Muscle of leg (tissue), 11 donors: ENCODE data around the gene GNAL. TPM values are rescaled to one million over a fixed set of nuclear protein-coding genes. Genes with fewer than 3 reads are reported as not detected.
"Not testable (repeated sequence)": the region's sequence is repeated elsewhere in the genome, so short reads cannot be mapped to it uniquely, and the experiment has no call there.

Experiments used
- DNase-seq: peaks from one replicate; pipeline ENCODE4 v3.0.0; 2013
- H3K27ac ChIP-seq: one replicate; pipeline ENCODE4 v1.5.1; 2013; ENCODE audit warnings: mild to moderate bottlenecking, low read length, control low read depth
- H3K27me3 ChIP-seq: one replicate; pipeline ENCODE4 v1.6.1; 2013; ENCODE audit warnings: low read length; ENCODE audit not compliant: control insufficient read depth, insufficient read depth
- H3K36me3 ChIP-seq: one replicate; pipeline ENCODE4 v1.6.1; 2013; ENCODE audit warnings: low read length; ENCODE audit not compliant: control insufficient read depth, insufficient read depth
- H3K4me1 ChIP-seq: one replicate; pipeline ENCODE4 v1.6.1; 2013; ENCODE audit warnings: low read length; ENCODE audit not compliant: control insufficient read depth, insufficient read depth
- H3K4me3 ChIP-seq: one replicate; pipeline ENCODE4 v1.5.1; 2013; ENCODE audit warnings: low read length, control low read depth
- H3K9me3 ChIP-seq: replicated peaks from 2 replicates; pipeline ENCODE4 v1.6.1; 2013; ENCODE audit warnings: low read depth, low read length; ENCODE audit not compliant: control insufficient read depth
- WGBS: methylation state at CpG from one replicate; pipeline ENCODE4 v1.1.5; 2013; ENCODE audit warnings: missing lambda C conversion rate; ENCODE audit not compliant: insufficient coverage; 5-methylcytosine and 5-hydroxymethylcytosine counted together
- polyA plus RNA-seq, 8 donors: library from polyadenylated mRNA; unstranded; fragments of 120-200 nt; gene quantifications; one replicate each; pipeline versions ENCODE4 v1.2.1 to v1.2.3, GENCODE V29; 2013; ENCODE audit warnings: inconsistent platforms in 1 of 8, low replicate concordance in 1 of 8; ENCODE audit not compliant: insufficient read length in 8 of 8, insufficient read depth in 1 of 8
- total RNA-seq: library from RNA; stranded (reverse); fragments of 120-200 nt; gene quantifications from one replicate; pipeline ENCODE4 v1.2.4, GENCODE V29; 2013

The GNAL gene
- total and polyA plus RNA-seq, 9 donors: 1.2 to 2.4 (median 1.7) TPM

GRCh38 chr18:11851146-11851805, 162.2 kb downstream of the GNAL start, which contains the start of gene CHMP1B:
CHMP1B (plus strand) TSS chr18:11851413; CDS start chr18:11851512, 99 bp downstream.
- Histone ChIP-seq H3K27ac (peak within 1 kb of the TSS; percentile 96), H3K4me1 (peaks cover 13% of the 10 kb centered on the region), H3K27me3 (peaks cover 2% of the 10 kb centered on the region), H3K36me3 (peaks cover 2% of the 10 kb centered on the region), H3K4me3 (peak within 1 kb of the TSS; percentile 79), H3K9me3 (no peaks in the 10 kb centered on the region)
- WGBS: under 1% methylated on average over 51 of the region's 53 CpGs
- DNase-seq: peak; percentile 99

- DNase-seq: peak; percentile 47
Observed at GRCh38 chr18:11851806-11852337, 162.8 kb downstream of the GNAL start.

DNA sequence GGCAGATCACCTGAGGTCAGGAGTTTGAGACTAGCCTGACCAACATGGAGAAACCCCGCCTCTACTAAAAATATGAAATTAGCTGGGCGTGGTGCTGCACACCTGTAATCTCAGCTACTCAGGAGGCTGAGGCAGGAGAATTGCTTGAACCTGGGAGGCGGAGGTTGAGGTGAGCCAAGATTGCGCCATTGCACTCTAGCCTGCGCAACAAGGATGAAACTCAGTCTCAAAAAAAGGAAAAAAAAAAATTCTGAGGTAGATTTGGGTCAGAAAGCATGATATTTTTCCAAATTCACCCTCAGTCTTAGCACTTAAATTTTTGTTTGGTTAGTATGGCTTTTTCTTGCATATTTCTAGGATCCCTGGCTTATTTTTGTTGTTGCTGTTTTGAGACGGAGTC, 165.5 kb downstream of the GNAL start:
- H3K4me1 ChIP-seq: peaks cover 14% of the 10 kb centered on the region
- H3K27ac ChIP-seq, H3K4me3 ChIP-seq, H3K36me3 ChIP-seq, H3K27me3 ChIP-seq, DNase-seq, H3K9me3 ChIP-seq: not testable (repeated sequence)
- WGBS: 96% methylated on average over 3 of the region's 6 CpGs

More at GRCh38 chr18:11851806-11852337, 162.8 kb downstream of the GNAL start:
- no peaks in the 10 kb centered on the region for H3K9me3 ChIP-seq
- peaks cover 2% of the 10 kb centered on the region for H3K36me3 ChIP-seq
- peak overlapping the region; percentile 96 for H3K27ac ChIP-seq
- H3K27me3 ChIP-seq: peaks cover 2% of the 10 kb centered on the region
- peak overlapping the region; percentile 79 for H3K4me3 ChIP-seq
- WGBS: 0% methylated on average over 16 of the region's 23 CpGs
- peaks cover 13% of the 10 kb centered on the region for H3K4me1 ChIP-seq

DNA sequence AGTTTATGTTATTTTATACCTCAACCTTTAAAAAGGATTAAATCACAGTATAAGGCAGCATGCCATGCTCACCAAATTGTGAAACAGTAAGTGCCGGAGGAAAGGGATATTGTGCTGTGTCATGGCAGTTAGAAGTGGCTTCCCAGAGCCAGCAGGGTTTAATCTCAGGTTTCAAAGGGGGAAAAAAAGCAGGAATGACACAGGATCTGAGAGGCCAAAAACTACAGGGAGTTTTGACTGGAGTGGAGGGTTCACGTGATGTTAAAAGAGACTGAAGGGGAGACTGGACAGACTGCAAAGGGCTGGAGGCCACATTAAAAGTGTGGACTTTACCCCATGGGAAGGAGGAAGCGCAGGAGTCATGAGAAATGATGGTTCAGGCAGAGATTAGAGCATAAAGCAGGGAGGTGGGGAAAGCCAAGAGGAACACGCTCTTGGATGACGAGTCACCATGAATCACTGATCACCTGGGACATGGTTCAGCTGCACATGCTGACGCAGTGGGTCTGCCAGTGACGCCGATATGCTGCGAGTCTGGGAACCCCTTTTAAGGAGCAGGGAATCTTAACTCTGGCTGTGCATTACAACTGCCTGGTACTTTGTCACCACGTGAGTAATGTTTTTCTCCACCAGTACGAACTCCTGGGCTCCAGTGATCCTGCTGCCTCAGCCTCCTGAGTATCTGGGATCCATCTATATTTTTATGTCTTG, 168.3 kb downstream of the GNAL start:
- no peak overlapping the region for H3K27ac ChIP-seq
- peak; percentile 44 for DNase-seq
- no peaks in the 10 kb centered on the region for H3K27me3 ChIP-seq
- H3K4me3 ChIP-seq: no peak overlapping the region
- H3K4me1 ChIP-seq: peaks cover 6% of the 10 kb centered on the region
- no peaks in the 10 kb centered on the region for H3K9me3 ChIP-seq
- peaks cover 2% of the 10 kb centered on the region for H3K36me3 ChIP-seq
- WGBS: 6% methylated on average over 9 of the region's 11 CpGs

DNA sequence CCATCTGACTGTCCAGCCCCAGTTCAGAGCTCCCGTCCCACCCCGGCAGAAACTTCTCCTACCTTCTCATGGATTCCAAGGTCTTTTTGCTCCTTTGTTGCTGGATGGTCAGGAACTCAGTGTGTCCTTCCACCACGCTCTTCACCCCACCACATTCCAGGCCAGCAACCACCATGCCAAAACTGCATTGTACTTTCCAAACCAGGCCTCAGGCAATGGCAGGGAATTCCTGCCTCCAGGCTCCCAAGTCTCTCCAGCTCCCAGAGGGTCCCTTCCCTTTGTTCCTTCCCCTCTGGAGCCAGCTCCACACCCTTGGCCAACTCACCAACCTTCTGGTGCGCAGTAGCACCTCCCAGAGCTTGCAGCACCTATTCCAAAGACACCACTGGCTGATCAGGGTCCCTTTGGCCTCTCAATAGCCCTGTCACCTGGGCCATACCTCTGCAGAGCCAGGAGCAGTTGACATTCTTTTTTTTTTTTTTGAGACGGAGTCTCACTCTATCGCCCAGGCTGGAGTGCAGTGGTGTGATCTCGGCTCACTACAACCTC, 170.3 kb downstream of the GNAL start:
- Histone ChIP-seq H3K4me3 (no peak overlapping the region), H3K36me3 (peaks cover 2% of the 10 kb centered on the region), H3K9me3 (no peaks in the 10 kb centered on the region), H3K27ac (no peak overlapping the region), H3K4me1 (peaks cover 3% of the 10 kb centered on the region), H3K27me3 (no peaks in the 10 kb centered on the region)
- 91% methylated on average over 5 of the region's 7 CpGs for WGBS
- DNase-seq: no peak

GRCh38 chr18:11859903-11860407, 170.9 kb downstream of the GNAL start:
- no peak for DNase-seq
- peaks cover 3% of the 10 kb centered on the region for H3K4me1 ChIP-seq
- no peaks in the 10 kb centered on the region for H3K27me3 ChIP-seq
- no peak overlapping the region for H3K4me3 ChIP-seq
- 74% methylated on average over 4 of the region's 4 CpGs for WGBS
- H3K9me3 ChIP-seq: no peaks in the 10 kb centered on the region
- H3K36me3 ChIP-seq: no peaks in the 10 kb centered on the region
- no peak overlapping the region for H3K27ac ChIP-seq

GRCh38 chr18:11860594-11861450, 171.8 kb downstream of the GNAL start:
- Histone ChIP-seq H3K27me3 (no peaks in the 10 kb centered on the region), H3K36me3 (no peaks in the 10 kb centered on the region), H3K27ac (no peak overlapping the region), H3K4me1 (peaks cover 3% of the 10 kb centered on the region), H3K4me3 (no peak overlapping the region), H3K9me3 (no peaks in the 10 kb centered on the region)
- 84% methylated on average over 10 of the region's 17 CpGs for WGBS
- no peak for DNase-seq

GRCh38 chr18:11861583-11862288, 172.7 kb downstream of the GNAL start:
- Histone ChIP-seq H3K9me3 (no peaks in the 10 kb centered on the region), H3K27me3 (no peaks in the 10 kb centered on the region), H3K4me1 (peaks cover 3% of the 10 kb centered on the region), H3K4me3 (no peak overlapping the region), H3K27ac (no peak overlapping the region), H3K36me3 (no peaks in the 10 kb centered on the region)
- WGBS: 86% methylated on average over 17 of the region's 20 CpGs
- DNase-seq: no peak

- no peak for DNase-seq
- H3K27ac ChIP-seq: no peak overlapping the region
- H3K4me1 ChIP-seq: no peaks in the 10 kb centered on the region
- H3K36me3 ChIP-seq: no peaks in the 10 kb centered on the region
- no peaks in the 10 kb centered on the region for H3K27me3 ChIP-seq
- no peaks in the 10 kb centered on the region for H3K9me3 ChIP-seq
- 81% methylated on average over 2 of the region's 6 CpGs for WGBS
- no peak overlapping the region for H3K4me3 ChIP-seq
Observed at GRCh38 chr18:11862468-11863137, 173.5 kb downstream of the GNAL start.
